ENCODE data around the gene NOVA2.

GRCh38 chr19:46006411-46006810 is 32.7 kb upstream of the NOVA2 start:
- no peak for TF ChIP-seq TAF1 (IDR thresholded peaks at IDR 0.05; ENCODE audit: low read depth)
- TF ChIP-seq CREB1 (IDR thresholded peaks at IDR 0.05; ENCODE audit: low read depth), result no peak
- TF ChIP-seq ZBTB7A (IDR thresholded peaks at IDR 0.05; ENCODE audit: low read depth), result no peak
- no peak for TF ChIP-seq NFIC (IDR thresholded peaks at IDR 0.05)

Measured in Ishikawa (cell line).